ENCODE measurements around the gene IER3. TPM values are rescaled to one million over a fixed set of nuclear protein-coding genes. Genes with fewer than 3 reads are reported as not detected.

The IER3 gene
- total and polyA plus RNA-seq, 2 of the 13 experiments (the other 11 are each of a cell fraction or from before 2014, with no cell fraction given), result 51.1 to 131 TPM

- TF ChIP-seq SYNCRIP (IDR thresholded peaks at IDR 0.05; ENCODE audit: insufficient read depth, low read depth, low read length) (no peak), ZNF256 (CRISPR knock-in tag; conservative IDR thresholded peaks at IDR 0.05) (no peak; the same call in 1 of the 2 replicates), ZNF879 (CRISPR knock-in tag; IDR thresholded peaks at IDR 0.05) (no peak; the same call in 1 of the 2 replicates), BRCA1 (CRISPR knock-in tag; IDR thresholded peaks at IDR 0.05) (peak; percentile 93), NFE2L2 (IDR thresholded peaks at IDR 0.05; ENCODE audit: low read length) (no peak), SNRNP70 (IDR thresholded peaks at IDR 0.05; ENCODE audit: low read depth, low read length) (no peak), ZNF136 (CRISPR knock-in tag; IDR thresholded peaks at IDR 0.05; ENCODE audit: low read depth) (no peak), ZNF775 (CRISPR knock-in tag; IDR thresholded peaks at IDR 0.05; ENCODE audit: borderline replicate concordance) (no peak), MEF2D (CRISPR knock-in tag; IDR thresholded peaks at IDR 0.05) (peak; percentile 87), TCF7 (IDR thresholded peaks at IDR 0.05; ENCODE audit: low read depth) (peak; percentile 17; the same call in 1 of the 2 replicates), SNAI1 (CRISPR knock-in tag; IDR thresholded peaks at IDR 0.05; ENCODE audit: borderline replicate concordance) (peak; percentile 96), TBX3 (IDR thresholded peaks at IDR 0.05; ENCODE audit: borderline replicate concordance) (no peak; the same call in 1 of the 2 replicates), THAP11 (CRISPR knock-in tag; IDR thresholded peaks at IDR 0.05) (peak; percentile 77), RNF2 (conservative IDR thresholded peaks at IDR 0.05; ENCODE audit: low read depth) (no peak), DNMT1 (CRISPR knock-in tag; IDR thresholded peaks at IDR 0.05) (no peak; the same call in 1 of the 2 replicates), SOX13 (IDR thresholded peaks at IDR 0.05) (peak; percentile 83), SOX13 (CRISPR knock-in tag; conservative IDR thresholded peaks at IDR 0.05 in 1 of 2, IDR thresholded peaks at IDR 0.05 in 1 of 2) (peak in 1 of 2 experiments; percentile 72; a peak in 2 of 4 replicates), AGO1 (IDR thresholded peaks at IDR 0.05; ENCODE audit: low read depth, low read length, poor library complexity, severe bottlenecking) (peak; percentile 64), MIXL1 (CRISPR knock-in tag; IDR thresholded peaks at IDR 0.05) (peak; percentile 84), SMYD3 (CRISPR knock-in tag; IDR thresholded peaks at IDR 0.05) (no peak)
- TF ChIP-seq, protein P1, sequence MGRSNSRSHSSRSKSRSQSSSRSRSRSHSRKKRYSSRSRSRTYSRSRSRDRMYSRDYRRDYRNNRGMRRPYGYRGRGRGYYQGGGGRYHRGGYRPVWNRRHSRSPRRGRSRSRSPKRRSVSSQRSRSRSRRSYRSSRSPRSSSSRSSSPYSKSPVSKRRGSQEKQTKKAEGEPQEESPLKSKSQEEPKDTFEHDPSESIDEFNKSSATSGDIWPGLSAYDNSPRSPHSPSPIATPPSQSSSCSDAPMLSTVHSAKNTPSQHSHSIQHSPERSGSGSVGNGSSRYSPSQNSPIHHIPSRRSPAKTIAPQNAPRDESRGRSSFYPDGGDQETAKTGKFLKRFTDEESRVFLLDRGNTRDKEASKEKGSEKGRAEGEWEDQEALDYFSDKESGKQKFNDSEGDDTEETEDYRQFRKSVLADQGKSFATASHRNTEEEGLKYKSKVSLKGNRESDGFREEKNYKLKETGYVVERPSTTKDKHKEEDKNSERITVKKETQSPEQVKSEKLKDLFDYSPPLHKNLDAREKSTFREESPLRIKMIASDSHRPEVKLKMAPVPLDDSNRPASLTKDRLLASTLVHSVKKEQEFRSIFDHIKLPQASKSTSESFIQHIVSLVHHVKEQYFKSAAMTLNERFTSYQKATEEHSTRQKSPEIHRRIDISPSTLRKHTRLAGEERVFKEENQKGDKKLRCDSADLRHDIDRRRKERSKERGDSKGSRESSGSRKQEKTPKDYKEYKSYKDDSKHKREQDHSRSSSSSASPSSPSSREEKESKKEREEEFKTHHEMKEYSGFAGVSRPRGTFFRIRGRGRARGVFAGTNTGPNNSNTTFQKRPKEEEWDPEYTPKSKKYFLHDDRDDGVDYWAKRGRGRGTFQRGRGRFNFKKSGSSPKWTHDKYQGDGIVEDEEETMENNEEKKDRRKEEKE (IDR thresholded peaks at IDR 0.05), result no peak
- TF ChIP-seq, protein P2, sequence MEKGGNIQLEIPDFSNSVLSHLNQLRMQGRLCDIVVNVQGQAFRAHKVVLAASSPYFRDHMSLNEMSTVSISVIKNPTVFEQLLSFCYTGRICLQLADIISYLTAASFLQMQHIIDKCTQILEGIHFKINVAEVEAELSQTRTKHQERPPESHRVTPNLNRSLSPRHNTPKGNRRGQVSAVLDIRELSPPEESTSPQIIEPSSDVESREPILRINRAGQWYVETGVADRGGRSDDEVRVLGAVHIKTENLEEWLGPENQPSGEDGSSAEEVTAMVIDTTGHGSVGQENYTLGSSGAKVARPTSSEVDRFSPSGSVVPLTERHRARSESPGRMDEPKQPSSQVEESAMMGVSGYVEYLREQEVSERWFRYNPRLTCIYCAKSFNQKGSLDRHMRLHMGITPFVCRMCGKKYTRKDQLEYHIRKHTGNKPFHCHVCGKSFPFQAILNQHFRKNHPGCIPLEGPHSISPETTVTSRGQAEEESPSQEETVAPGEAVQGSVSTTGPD (CRISPR knock-in tag; IDR thresholded peaks at IDR 0.05), result peak; percentile 84
- TF ChIP-seq, protein P3, sequence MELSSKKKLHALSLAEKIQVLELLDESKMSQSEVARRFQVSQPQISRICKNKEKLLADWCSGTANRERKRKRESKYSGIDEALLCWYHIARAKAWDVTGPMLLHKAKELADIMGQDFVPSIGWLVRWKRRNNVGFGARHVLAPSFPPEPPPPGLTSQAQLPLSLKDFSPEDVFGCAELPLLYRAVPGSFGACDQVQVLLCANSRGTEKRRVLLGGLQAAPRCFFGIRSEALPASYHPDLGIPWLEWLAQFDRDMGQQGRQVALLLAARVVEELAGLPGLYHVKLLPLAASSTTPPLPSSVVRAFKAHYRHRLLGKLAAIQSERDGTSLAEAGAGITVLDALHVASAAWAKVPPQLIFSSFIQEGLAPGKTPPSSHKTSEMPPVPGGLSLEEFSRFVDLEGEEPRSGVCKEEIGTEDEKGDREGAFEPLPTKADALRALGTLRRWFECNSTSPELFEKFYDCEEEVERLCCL (CRISPR knock-in tag; IDR thresholded peaks at IDR 0.05; ENCODE audit: borderline replicate concordance), result no peak
- TF ChIP-seq, protein P4, sequence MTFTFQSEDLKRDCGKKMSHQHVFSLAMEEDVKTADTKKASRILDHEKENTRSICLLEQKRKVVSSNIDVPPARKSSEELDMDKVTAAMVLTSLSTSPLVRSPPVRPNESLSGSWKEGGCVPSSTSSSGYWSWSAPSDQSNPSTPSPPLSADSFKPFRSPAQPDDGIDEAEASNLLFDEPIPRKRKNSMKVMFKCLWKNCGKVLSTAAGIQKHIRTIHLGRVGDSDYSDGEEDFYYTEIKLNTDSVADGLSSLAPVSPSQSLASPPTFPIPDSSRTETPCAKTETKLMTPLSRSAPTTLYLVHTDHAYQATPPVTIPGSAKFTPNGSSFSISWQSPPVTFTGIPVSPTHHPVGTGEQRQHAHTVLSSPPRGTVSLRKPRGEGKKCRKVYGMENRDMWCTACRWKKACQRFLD (CRISPR knock-in tag; IDR thresholded peaks at IDR 0.05; ENCODE audit: borderline replicate concordance), result peak; percentile 78; the same call in 1 of the 2 replicates
Observed at GRCh38 chr6:30744054-30744805, at the start of gene IER3 (continued).
